Measurements from ENCODE around the gene LAGE3. TPM values are rescaled to one million over a fixed set of nuclear protein-coding genes. Genes with fewer than 3 reads are reported as not detected.

The LAGE3 gene
- total RNA-seq, 1 donor from 2014 or later: 13.4 TPM

DNA sequence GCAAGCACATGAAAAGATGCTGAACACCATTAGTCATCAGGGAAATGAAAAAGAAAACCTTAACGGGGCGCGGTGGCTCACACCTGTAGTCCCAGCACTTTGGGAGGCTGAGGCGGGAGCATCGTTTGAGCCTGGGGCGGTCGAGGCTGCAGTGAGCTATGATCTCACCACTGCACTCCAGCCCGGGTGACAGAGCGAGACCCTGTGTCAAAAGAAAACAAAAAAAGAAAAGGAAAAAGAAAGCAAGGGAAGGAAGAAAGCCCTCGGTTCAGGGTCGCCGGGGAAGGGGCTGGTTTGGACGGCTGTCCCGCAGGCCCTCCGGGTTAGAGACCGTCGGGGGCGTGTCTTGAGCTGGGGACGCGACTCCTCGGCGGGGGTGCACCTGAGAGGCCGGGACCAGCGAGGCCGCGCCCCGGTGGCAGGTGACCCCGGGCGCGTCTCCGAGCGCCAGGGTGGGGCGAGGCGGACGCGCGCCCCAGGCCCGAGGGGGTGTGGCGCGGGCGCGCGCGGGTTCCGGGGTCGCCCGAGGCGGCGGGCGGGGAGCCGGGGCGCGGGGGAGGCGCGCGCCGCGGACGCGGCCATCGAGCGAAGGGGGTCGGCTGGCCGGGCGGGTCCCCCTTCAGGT, 21.5 kb downstream of the LAGE3 start:
- no peak for DNase-seq

DNA sequence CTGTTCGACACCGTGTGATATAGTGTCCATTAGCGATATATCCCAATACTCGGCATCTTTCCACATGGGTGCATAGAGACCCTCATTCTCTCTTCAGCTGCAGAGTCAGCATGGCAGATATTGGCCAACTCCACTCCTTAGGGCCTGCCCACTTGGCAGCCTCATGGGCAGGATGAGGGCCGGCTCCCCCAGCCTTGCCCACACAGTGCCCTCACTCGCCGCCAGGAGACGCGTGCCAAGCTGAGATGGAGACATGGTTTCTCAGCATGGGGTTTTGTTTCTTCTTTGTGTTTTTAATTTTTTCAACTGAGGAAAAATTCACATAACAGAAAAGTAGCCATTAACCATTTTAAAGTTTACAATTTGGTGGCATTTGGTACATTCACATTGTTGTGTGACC, 26.3 kb downstream of the LAGE3 start:
- DNase-seq: no peak

DNA sequence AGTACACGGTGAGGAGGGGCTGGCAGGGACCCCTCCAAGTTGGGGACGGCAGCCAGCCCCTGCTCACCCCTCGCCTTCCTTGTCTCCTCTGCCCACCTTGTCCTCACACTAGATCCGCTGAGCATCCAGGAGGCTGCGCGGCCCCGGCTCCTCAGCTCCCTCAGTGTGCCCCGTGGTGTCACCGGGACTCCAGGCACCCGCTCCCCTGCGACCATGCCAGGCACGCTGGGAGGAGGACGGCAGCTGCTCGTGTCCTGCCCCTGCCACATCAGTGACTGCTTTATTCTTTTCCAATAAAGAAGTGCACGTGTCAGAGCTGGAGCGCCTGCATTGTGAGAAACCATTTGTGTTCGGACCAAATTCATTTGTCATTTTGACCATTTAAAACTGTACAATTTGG, 28.8 kb downstream of the LAGE3 start:
- no peak for DNase-seq

DNA sequence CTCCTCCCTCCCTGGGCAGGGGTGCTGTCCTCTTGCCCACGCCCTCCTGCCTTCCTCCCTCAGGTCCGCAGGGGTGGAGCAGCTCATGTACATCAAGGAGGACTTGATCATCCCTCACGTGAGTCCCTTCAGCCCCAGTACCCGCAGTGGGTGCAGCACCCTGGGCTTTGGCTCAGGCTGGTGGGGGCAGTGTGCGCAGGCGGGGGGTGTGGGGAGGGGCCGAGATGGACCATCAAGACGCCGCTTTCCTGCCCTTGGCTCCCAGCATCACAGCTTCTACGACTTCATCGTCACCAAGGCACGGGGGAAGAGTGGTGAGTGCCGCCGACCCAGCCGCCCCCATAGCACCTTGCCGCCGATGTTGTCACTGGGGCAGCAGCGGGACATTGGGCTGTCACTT, 29.5 kb downstream of the LAGE3 start:
- no peak for DNase-seq

DNA sequence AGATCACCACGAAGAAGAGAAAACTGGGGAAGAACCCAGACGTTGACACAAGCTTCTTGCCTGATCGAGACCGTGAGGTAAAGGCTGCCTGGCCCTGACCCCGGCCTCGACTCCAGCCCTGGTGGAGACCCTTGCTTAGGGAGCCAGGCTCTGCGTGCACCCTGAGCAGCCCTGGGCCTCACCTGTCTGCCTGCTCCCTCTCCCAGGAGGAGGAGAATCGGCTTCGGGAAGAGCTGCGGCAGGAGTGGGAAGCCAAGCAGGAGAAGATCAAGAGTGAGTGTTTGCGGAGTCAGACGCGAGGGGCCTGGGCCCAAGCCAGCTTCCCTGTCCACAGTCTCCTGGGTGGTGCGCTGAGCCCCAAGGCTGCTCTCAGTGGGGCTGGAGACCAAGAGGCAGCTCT, 30.6 kb downstream of the LAGE3 start:
- no peak for DNase-seq

DNA sequence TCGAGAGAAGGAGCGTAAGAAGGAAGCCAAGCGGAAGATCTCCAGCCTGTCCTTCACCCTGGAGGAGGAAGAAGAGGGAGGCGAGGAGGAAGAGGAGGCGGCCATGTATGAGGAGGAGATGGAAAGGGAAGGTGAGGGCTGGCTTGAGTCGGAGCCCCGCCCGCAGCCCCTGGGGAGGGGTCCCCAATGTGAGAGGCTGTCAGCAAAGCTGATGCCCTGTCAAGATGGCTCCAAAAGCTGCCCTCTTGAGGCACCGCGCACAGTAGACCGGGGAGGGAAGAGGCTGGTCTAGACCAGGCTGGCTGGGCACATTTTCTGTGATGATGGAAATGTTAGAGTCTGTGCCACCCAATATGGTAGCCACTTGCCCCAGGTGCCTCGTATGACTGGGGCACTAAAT, 32.7 kb downstream of the LAGE3 start:
- DNase-seq: no peak

DNA sequence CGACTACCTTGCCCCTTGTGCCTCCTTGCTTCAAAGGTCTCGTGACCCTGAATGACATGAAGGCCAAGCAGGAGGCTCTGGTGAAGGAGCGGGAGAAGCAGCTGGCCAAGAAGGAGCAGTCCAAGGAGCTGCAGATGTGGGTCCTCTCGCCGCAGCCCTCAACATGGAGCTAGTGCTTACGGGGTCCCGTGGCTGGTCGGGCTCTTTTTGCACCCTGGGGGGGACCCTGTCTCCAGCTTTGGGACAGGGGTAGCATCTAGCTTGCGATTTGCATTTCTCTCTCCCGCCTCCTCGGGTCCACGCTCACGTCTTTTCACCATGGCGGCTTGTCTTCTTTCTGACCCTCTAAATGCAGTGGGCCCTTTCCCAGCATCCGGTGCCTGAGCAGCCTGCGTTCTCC, 33.3 kb downstream of the LAGE3 start:
- DNase-seq: no peak

DNA sequence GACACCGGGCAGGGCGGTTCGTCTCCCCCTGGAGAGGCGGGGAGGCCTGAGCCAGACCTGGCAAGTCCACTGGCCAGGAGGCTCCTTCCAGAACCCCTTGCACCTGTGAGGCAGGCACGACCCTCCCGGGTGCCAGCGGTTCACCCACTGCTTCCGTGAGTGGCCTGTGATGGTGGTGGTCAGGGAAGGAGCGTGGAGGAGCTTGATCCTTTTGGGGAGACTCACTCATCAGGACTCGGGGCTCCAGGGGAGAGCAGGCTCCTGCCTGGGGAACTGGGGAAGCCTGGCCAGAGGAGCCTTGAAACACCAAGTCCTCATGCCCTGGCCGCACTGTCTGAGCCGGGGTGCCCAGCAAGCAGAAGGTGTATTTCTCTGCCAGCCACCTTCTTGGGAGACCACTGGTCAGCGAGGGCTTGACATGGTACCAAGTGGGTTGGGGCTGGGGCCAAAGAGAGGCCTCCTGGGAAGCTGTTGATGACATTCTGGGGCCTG, 34.3 kb downstream of the LAGE3 start:
- no peak for DNase-seq

DNA sequence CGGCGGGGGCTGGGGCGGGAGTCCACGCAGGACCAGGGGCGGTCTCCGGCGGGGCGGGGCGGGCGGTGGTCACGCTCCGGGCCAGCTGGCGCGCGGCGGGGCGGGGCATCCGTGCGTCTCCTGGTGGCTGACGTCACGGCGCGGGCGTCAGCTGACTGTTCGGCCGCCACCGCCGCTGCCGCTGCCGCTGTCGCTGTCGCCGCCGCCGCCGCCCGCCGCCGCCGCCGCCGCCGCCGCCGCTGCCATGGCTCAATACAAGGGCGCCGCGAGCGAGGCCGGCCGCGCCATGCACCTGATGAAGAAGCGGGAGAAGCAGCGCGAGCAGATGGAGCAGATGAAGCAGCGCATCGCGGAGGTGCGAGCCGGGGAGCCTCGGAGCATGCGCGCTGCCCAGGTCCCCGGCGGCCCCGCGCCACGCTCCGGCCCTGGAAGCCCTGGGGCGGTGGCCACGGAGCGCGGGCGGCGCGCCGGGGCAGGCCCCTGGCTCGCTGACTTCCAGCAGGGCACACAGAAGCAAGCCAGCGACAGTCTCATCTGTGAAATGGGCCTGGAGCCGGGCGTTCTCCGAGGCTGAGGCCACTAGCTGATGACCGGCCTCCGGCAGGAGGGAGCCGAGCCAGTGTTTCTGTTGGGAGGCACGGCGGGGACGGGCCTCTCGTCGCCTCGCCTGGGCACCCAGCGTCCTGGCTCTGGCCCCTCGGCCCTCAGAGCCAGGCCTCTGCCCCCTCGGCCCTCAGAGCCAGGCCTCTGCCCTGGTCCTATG, 34.9 kb downstream of the LAGE3 start, which contains the start of gene FAM50A:
FAM50A (plus strand) TSS at position 150 of the 763 bp plus-strand sequence; CDS start at position 245, 95 bp downstream.
- DNase-seq: no peak

DNA sequence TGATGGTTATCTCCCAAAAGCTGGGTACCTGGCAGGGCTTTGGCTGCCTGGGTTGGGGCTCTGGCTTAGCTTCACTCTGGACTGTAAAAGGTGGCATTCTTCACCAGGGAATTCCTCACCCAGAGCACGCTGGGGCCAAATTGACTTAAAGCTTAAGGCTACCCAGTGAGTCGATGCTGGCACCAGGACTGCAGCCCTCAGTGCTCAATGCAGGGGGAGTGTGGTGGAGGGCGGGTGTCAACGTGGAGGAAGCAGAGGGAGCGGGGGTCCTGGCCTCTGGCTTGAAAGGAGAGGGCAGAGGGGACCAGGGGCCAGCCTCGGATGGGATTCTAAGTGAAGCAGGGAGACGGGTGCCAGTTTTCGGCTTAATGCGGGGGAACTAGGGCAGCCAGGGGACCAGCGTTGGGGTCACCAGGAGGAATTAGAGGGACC, 35.6 kb downstream of the LAGE3 start:
- no peak for DNase-seq

DNA sequence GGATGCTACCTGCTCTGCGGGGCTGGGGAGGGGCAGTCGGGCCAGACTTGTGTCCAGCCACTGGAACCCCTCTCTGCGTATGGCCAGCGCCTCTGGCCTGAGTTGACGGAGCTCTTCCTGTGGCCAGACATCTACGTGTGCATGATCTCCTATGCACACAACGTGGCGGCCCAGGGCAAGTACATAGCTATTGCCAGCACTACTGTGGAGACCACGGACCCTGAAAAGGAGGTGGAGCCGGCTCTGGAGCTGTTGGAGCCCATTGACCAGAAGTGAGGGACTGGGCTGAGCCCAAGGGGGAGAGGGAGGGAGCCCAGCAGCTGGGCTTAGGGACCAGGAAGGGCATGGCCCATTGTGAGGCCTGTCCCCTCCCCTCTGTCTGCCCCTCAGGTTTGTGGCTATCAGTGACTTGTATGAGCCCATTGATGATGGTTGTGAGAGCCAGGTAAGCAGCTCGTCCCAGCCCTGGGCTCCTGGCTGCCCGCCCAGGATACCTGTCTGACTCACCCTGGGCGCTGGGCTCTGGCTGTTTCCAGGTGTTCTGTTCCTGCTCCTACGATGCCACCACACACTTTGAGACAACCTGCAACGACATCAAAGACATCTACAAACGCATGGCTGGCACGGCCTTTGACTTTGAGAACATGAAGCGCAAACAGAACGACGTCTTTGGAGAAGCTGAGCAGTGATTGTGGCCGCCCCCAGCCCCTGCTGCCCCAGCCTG, 36.9 kb downstream of the LAGE3 start:
- DNase-seq: no peak

DNA sequence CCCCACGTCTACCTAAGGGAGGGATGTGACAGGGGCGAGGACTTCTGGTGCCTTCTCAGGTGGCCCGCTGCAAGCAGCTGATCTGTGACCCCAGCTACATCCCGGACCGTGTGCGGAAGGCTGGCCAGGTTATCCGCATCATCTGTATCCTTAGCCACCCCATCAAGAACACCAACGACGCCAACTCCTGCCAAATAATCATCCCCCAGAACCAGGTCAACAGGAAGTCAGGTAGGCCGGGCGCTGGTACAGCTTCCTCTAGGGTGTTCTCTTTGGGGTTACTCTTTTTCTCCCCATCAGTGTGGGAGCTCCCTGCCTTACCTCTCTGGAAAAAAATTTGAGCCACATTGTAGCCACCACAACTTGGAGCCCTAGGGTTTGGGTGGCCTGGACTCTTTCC, 37.5 kb downstream of the LAGE3 start:
- DNase-seq: no peak

DNA sequence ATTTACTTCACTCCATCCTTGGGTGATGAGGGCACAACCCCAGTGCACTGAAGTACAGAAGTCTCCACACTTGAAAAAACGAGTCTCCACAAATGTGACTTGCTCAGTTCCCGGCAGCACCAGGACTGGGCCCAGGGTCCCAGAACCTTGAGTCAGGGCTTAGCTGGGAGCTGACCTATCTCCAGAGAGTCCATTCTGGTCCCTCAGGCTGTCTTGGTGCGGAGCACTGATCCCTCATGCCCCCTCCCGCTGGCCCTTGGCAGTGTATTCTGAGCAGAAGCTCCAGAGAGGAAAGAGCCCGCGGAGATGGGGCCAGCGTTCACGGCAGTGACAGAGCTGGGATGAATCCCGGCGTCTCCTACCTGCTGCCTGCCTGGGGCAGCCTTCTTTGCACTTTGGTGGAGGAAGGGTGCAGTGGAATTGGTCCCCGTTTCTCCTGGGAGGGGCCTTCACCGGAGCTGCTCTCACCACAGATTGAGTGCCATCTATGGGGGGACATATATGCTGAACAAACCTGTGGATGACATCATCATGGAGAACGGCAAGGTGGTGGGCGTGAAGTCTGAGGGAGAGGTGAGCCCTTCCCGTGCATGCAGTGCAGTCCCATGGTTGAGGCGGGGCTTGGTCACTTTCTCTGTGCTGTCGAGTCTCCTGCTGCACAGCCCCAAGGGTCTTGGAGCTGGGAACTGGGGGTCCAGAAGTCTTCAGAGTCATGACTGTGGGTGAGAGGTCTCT, 38.3 kb downstream of the LAGE3 start:
- DNase-seq: no peak

DNA sequence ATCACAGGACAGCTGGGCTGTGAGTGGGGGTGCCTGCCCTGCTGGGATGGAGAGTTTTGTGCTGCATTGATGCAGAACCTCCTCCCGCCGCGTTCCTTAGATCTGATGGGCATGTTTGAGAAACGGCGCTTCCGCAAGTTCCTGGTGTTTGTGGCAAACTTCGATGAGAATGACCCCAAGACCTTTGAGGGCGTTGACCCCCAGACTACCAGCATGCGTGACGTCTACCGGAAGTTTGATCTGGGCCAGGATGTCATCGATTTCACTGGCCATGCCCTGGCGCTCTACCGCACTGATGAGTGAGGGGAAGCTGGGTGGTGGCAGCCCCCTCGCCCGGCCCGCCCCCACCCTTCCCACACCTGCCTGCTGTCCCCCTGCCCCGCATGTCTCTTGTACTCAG, 39.2 kb downstream of the LAGE3 start:
- DNase-seq: no peak

DNA sequence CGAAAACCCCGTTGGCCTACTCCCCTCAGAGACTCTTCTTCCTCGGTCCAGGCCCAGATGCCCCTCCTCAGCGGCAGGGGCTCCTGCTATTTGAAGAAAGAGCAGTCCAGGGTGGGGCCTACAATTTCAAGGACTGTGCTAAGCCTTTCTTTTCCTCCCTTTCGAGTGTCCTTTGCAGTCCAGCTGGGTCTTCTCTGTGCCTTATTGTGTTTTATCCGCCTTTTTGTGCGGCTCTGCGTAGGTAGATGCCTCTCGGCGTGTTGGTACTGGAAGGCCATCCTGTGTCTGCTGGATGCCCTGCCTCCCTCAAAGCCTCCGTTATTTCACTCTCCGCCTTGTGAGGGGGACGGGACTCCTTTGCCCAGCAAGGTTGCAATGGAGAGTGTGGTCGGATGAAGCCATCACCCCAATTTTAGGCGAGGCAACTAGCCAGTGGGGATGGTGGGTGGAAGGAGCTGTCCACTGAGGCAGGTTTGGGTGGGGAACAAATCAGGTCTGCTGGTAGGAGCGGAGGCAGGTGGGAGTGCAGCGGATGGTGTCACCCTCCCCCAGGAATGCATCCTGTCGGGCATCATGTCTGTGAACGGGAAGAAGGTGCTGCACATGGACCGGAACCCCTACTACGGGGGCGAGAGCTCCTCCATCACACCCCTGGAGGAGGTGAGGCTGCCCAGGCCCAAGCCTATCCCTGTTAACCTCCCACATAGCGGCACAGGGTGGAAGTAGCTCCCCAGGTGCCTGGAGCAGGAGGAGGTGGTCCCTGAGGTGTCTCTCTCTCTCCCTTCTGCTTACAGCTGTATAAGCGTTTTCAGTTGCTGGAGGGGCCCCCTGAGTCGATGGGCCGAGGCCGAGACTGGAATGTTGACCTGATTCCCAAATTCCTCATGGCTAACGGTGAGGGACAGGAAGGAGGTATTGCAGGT, 40.8 kb downstream of the LAGE3 start:
- DNase-seq: no peak

DNA sequence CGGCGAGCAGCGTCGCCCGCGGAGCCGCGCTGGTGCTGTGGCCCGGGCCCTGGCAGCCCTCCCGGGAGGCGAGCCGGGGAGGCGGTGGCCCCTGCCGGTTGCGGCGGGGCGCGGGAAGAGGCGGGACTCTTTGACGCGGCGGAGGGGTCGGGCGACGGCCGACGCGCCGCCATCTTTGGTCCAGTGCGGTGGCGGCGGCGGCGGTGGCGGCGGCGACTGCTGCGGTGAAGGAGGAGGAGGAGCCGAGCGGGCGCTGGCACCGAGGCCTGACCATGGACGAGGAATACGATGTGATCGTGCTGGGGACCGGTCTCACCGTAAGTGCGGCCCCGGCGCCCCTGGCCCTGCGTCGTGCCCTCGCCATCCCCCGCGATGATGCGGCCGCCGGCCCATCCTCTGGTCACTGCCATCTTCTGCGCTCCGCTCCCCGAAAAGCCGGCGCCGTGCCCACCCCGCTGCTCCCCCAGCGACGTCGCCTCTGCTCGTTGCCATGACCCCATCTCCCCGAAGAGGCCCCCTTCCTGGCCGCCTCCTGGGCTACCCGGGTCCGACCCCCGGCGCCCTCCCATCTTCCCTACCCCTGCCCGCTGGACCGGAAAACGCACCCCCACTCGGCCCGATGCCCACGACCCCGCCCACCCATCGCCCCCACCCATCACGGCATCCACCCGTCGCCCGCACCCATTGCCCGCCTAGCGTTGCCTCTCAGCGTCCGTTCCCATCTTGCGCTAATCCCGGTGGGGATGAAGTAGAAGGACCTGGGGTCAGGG, 41.9 kb downstream of the LAGE3 start, which contains the start of gene GDI1:
GDI1 (plus strand) TSS at position 172 of the 770 bp plus-strand sequence; CDS start at position 273, 101 bp downstream.
- no peak for DNase-seq

DNA sequence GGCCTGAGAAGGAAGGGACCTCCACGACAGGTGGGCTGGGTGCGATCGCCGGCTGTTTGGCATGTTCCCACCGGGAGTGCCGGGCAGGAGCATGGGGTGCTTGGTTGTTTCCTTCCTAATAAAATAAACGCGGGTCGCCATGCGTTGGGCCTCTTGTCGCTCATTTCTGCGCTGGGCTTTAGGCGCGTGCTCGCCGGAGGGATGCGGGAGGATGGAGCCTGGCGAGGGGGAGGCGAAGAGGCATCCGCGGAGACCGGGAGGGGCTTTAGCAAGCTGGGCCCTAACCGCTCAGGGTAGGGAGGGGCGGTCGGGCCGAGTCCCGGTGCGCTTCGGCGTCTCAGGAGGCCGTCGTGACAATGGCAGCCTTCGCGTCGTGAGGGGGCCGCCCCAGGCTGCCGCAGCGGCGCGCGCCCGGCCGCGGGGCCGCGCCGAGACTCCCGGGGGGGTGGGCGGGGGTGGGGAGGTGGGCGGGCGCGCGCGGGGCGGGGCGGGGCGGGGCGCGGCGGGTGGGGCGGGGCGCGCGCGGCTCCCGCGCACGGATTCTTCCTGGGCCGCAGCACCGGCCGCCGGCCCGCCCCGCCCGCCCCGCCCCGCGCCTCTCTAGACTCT, 42.6 kb downstream of the LAGE3 start:
- DNase-seq: no peak

DNA sequence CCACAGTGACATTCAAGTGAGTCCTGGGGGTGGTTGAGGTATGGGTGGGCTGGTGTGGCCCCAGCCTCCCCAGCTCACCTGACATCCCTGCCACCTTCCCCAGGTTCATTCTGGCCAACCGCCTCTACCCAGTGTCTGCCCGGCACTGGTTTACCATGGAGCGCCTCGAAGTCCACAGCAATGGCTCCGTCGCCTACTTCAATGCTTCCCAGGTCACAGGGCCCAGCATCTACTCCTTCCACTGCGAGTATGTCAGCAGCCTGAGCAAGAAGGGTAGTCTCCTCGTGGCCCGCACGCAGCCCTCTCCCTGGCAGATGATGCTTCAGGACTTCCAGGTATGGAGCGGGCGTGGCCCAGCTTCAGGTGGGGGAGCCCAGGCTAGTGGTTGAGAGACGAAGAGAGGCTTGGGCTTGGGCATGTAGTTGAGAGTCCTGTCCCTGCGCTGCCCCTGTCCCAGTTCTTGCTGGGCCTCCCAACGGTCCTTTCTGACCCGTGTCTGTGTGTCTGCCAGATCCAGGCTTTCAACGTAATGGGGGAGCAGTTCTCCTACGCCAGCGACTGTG, 43.8 kb downstream of the LAGE3 start:
- DNase-seq: no peak

DNA sequence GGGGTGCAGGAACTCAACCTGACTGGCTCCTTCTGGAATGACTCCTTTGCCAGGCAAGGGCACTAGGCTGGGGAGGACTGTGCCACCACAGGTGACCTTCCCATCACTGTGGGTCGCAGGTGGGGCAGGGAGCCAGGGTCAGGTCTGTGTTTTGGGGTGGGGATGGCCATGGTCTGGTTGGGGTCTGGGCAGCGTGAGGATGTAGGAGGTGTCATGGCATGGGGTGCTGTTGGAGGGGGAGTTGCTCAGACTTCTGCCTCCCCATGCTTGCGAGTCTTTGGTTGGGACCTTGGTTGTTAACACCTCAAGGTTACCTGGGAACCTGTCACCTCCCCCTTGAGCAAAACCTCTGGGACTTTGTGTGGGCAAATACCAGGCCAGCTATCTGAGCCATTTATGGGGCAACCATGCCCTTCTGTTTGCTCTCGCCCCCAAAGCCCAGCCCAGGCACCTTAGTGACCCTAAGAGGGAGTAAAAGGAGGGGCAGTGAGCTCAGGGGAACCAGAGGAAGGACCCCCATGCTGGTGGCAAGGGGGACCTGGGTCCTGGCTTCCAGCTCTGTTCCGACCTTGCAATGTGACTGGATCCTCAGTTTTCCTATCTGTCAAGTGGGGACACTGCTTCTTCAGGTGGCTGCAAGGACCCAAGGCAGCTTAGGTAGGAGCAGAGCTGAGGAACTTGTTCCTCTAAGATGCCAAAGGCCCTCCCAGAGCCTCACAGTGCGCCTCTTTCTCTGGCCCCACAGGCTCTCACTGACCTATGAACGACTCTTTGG, 44.5 kb downstream of the LAGE3 start:
- no peak for DNase-seq

All from occipital lobe (tissue), 2 donors.